ENCODE data around the gene ZNF148. TPM values are rescaled to one million over a fixed set of nuclear protein-coding genes. Genes with fewer than 3 reads are reported as not detected.

ZNF148 gene
- total RNA-seq, 1 experiment from 2014 or later: 24.8 TPM

DNA sequence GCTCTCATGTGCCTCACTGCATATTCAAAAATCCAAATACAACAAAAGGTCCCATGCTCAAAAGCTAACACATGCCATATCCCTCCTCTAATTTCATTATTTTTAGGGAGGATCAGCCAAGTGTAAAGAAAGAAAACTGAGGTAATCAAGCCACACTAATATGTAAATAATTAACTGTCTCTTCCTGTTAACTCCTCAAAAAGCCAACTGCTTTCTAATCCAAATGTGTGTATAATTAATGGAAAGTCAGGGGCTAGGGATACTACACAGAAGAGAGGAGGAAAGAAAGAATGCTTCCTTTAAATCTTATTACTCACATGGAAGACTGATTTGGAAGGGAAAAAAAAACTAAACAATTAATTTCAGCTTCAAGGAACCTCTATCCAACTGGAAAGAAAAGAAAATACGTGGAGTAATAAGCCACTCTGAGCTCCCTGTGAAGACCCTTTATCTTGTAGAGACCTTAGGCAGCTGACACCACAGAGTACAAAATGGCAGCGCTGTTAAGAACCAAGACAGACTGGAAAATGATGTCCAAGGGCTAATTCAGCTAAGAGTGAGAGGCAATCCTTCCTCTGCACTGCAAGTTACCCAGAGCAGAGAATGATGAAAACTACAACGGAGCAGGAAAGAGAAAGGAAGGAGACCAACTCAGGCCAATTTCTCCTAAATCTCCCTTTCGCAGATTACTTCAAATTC is 56.8 kb downstream of the ZNF148 start:
- H2AFZ ChIP-seq (ENCODE audit: low read length): no peak overlapping the region
- no peaks in the 10 kb centered on the region for H3K79me2 ChIP-seq (ENCODE audit: insufficient read depth, low read length)
- H2AK5ac ChIP-seq (ENCODE audit: insufficient read length, low read length): no peak overlapping the region
- no peak overlapping the region for H2BK5ac ChIP-seq (ENCODE audit: insufficient read length, low read length)
- no peak overlapping the region for H4K5ac ChIP-seq (ENCODE audit: insufficient read length, low read depth, low read length)
- H3K23me2 ChIP-seq (ENCODE audit: insufficient read length, low read depth, low read length, poor library complexity, severe bottlenecking): no peaks in the 10 kb centered on the region
- H4K20me1 ChIP-seq (ENCODE audit: control insufficient read depth, insufficient read depth, insufficient read length): no peaks in the 10 kb centered on the region
- H3K9me3 Mint-ChIP-seq: no peaks in the 10 kb centered on the region
- H3K27me3 Mint-ChIP-seq (ENCODE audit: low read depth): no peaks in the 10 kb centered on the region
- H3K18ac ChIP-seq (ENCODE audit: insufficient read length, low read depth, low read length): no peak overlapping the region
- H3K27ac ChIP-seq (ENCODE audit: insufficient read length, low read depth, low read length): peak overlapping the region; percentile 74
- H4K8ac ChIP-seq (replicated peaks; ENCODE audit: insufficient read length, low read depth, low read length): no peak overlapping the region
- WGBS (ENCODE audit: extremely low coverage, insufficient read length, low lambda C conversion rate): no CpG with 5 or more reads among the region's 4 CpGs
- no peak overlapping the region for H3K14ac ChIP-seq (ENCODE audit: insufficient read depth, low read length)
- H3T11ph ChIP-seq (ENCODE audit: low read length): no peak overlapping the region
- no peak for DNase-seq
- H3K79me1 ChIP-seq (ENCODE audit: insufficient read depth, low read depth, low read length, poor library complexity, severe bottlenecking): no peaks in the 10 kb centered on the region
- H3K36me3 Mint-ChIP-seq (ENCODE audit: insufficient read depth in 1 of 3, low read depth in 3 of 3): peaks cover under 1 to 5% (median 3%) of the 10 kb centered on the region in 3 experiments; a peak in 5 of 7 replicates
- no peak overlapping the region for H3K9ac ChIP-seq (ENCODE audit: extremely low read depth, insufficient read length, low read length)
- no peaks in the 10 kb centered on the region; the same call in 1 of the 2 replicates for H3K4me1 ChIP-seq (ENCODE audit: insufficient read depth, low read length)
- no peaks in the 10 kb centered on the region for H3K9me3 ChIP-seq (ENCODE audit: control insufficient read depth, low read depth, low read length)
- H4K91ac ChIP-seq (ENCODE audit: insufficient read length, low read depth, low read length): no peak overlapping the region
- H3K4me2 ChIP-seq (ENCODE audit: insufficient read depth, insufficient read length, low read length): peak overlapping the region; percentile 18
- H2BK20ac ChIP-seq (ENCODE audit: low read depth, low read length, poor library complexity, severe bottlenecking): no peak overlapping the region
- H2BK120ac ChIP-seq (ENCODE audit: low read depth, low read length, poor library complexity, severe bottlenecking): no peak overlapping the region
- H3K56ac ChIP-seq (ENCODE audit: insufficient read length, low read depth, low read length): no peak overlapping the region
- H3K4me1 Mint-ChIP-seq: peaks cover 15 to 16% of the 10 kb centered on the region in 2 experiments
- no peak overlapping the region for H2BK15ac ChIP-seq (ENCODE audit: low read depth, low read length)
- no peak overlapping the region for H3K4ac ChIP-seq (ENCODE audit: low read depth, low read length)
- H2BK12ac ChIP-seq (ENCODE audit: insufficient read length, low read depth, low read length): no peak overlapping the region
- TF ChIP-seq, protein P1, sequence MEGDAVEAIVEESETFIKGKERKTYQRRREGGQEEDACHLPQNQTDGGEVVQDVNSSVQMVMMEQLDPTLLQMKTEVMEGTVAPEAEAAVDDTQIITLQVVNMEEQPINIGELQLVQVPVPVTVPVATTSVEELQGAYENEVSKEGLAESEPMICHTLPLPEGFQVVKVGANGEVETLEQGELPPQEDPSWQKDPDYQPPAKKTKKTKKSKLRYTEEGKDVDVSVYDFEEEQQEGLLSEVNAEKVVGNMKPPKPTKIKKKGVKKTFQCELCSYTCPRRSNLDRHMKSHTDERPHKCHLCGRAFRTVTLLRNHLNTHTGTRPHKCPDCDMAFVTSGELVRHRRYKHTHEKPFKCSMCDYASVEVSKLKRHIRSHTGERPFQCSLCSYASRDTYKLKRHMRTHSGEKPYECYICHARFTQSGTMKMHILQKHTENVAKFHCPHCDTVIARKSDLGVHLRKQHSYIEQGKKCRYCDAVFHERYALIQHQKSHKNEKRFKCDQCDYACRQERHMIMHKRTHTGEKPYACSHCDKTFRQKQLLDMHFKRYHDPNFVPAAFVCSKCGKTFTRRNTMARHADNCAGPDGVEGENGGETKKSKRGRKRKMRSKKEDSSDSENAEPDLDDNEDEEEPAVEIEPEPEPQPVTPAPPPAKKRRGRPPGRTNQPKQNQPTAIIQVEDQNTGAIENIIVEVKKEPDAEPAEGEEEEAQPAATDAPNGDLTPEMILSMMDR (conservative IDR thresholded peaks at IDR 0.05): no peak
- H3K27me3 ChIP-seq (ENCODE audit: insufficient read depth, low read length): no peaks in the 10 kb centered on the region
- H3K4me3 Mint-ChIP-seq: no peak overlapping the region
- peak overlapping the region in 2 of 3 experiments; percentile 77 to 93; a peak in 4 of 7 replicates for H3K27ac Mint-ChIP-seq
- no peak overlapping the region for H3K23ac ChIP-seq (ENCODE audit: insufficient read length, low read depth, low read length)

All from H9 (cell line).